LNCaP clone FGC (cell line): ENCODE data around the gene BMPER.

Experiments
- DNase-seq: peaks from one replicate; pipeline ENCODE4 v3.0.0-alpha.2; 2011; ENCODE audit warnings: low read depth
- H3K4me3 ChIP-seq: 2 replicates; pipeline ENCODE4 v1.5.1; 2011; ENCODE audit warnings: mild to moderate bottlenecking, low read depth, low read length, control low read depth
- CTCF ChIP-seq: IDR thresholded peaks from 2 replicates; pipeline ENCODE4 v1.5.1; 2012; ENCODE audit warnings: mild to moderate bottlenecking; ENCODE audit not compliant: control insufficient read depth, insufficient read depth; ENCODE audit errors: extremely low read depth

Gene BMPER

GRCh38 chr7:34057956-34058355, 152.6 kb downstream of the BMPER start:
- TF ChIP-seq CTCF = no peak
- no peak overlapping the region for H3K4me3 ChIP-seq
- no peak for DNase-seq

- no peak overlapping the region for H3K4me3 ChIP-seq
- TF ChIP-seq CTCF = no peak
Observed at GRCh38 chr7:34058801-34059135, 153.4 kb downstream of the BMPER start.

GRCh38 chr7:34059136-34059828, 153.9 kb downstream of the BMPER start:
- TF ChIP-seq CTCF = no peak
- DNase-seq = no peak

More at GRCh38 chr7:34058801-34059135, 153.4 kb downstream of the BMPER start:
- no peak for DNase-seq

GRCh38 chr7:34060196-34060947, 155.0 kb downstream of the BMPER start:
- no peak for TF ChIP-seq CTCF
- no peak for DNase-seq

More at GRCh38 chr7:34059136-34059828, 153.9 kb downstream of the BMPER start:
- H3K4me3 ChIP-seq = no peak overlapping the region

GRCh38 chr7:34061149-34061548, 155.8 kb downstream of the BMPER start:
- no peak for TF ChIP-seq CTCF
- no peak for DNase-seq
- H3K4me3 ChIP-seq = no peak overlapping the region

More at GRCh38 chr7:34060196-34060947, 155.0 kb downstream of the BMPER start:
- no peak overlapping the region for H3K4me3 ChIP-seq

GRCh38 chr7:34062341-34062740, 157.0 kb downstream of the BMPER start:
- no peak for DNase-seq
- no peak for TF ChIP-seq CTCF
- no peak overlapping the region for H3K4me3 ChIP-seq
